CD4-positive, alpha-beta T cell treated with Interleukin-17A for 4 hours (primary cell): Measurements from ENCODE around the gene ZNRF2.
A peak's percentile ranks its signal among the peaks of the same experiment; 100 is the strongest.
"Not testable (repeated sequence)": the region's sequence is repeated elsewhere in the genome, so short reads cannot be mapped to it uniquely, and the experiment has no call there.

ENCODE experiments used
- DNase-seq: peaks from one replicate; pipeline ENCODE4 v3.0.0-alpha.2; 2020; ENCODE audit warnings: mixed read lengths

ZNRF2 gene

GRCh38 chr7:30292416-30293038 lies 8.1 kb downstream of the ZNRF2 start:
- not testable (repeated sequence) for DNase-seq

GRCh38 chr7:30296304-30296703 lies 11.9 kb downstream of the ZNRF2 start:
- not testable (repeated sequence) for DNase-seq

GRCh38 chr7:30297499-30297898 lies 13.1 kb downstream of the ZNRF2 start:
- not testable (repeated sequence) for DNase-seq

GRCh38 chr7:30298409-30298808 lies 14.0 kb downstream of the ZNRF2 start:
- not testable (repeated sequence) for DNase-seq

DNA sequence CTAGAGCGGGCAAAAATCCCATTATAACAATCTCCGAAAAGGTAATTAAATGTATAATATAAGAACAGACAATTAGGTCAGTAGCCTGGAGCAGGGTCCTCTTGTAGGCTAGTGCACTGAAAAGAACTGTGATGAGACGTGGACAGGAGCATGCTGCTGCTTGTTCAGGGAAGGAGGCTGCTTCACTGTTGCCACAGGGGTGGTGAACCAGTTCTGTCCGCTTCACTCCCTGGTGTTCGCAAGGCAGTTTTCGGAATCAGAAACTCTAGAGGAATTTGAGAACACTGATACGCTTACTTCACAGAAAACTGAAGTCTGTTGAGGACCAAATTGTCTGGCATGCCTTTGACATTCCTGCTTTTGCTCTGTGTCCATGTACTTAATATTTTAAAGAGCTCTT lies 17.4 kb downstream of the ZNRF2 start:
- no peak for DNase-seq

DNA sequence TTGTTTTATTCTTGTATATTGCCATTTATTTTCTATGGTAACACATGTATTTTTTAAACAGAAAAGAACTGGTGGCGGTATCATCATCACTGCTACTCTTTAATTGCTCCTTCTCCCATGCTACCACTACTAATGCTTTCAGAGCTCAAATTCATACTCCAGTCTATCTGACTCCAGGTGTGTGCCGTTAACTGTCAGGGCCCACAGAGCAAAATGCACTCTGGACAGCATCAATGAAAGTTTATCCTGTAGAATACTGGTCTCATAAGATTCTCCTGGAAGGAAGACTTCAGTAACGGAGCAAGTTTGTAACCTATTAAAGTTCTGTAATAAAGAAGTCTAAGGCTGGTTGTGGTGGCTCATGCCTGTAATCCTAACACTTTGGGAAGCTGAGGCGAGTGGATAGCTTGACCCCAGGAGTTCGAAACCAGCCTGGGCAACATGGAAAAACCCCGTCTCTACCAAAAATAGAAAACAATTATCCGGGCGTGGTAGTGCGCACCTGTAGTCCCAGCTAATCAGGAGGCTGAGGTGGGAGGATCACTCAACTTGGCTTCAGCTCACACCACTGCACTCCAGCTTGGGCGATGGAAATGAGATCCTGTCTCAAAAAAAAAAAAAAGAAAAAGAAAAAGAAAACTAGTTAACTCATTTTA lies 18.4 kb downstream of the ZNRF2 start:
- no peak for DNase-seq

DNA sequence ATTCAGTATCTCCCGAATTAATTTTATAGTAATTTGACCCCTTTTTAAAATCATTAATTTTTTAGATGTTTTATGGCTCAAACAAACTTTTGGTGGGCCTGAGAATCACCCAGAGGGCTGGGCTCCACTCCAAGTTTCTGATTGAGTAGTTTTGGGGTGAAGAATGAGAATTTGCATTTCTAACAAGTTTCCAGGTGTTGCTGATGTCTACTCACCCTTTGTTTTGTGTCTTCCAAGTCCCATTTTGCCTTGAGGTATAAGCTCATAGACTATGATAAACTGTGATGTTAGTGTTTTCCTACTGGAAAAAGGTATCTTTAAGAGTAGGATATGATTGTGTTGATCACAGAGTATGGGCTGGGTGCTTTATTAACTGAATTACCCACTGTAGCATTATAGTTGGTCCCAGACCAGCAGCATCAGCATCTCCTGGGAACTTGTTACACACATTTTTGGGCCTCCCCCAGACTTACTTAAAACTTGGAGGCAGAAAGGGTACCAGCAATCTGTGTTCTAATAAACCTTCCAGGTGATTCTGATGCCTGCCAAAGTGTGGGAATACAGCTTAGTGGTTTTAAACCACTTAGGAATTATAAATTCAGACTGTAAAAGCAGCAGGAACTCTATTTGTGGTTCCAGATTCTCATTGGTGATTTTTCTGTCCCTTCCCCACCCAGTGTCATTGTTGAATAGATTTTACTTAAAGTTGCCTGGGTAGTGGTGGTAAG lies 19.1 kb downstream of the ZNRF2 start:
- no peak for DNase-seq

- no peak for DNase-seq
Measured at GRCh38 chr7:30304177-30304884, 19.9 kb downstream of the ZNRF2 start.

GRCh38 chr7:30306976-30307375 lies 22.6 kb downstream of the ZNRF2 start:
- DNase-seq: no peak

GRCh38 chr7:30308389-30308788 lies 24.0 kb downstream of the ZNRF2 start:
- no peak for DNase-seq

DNA sequence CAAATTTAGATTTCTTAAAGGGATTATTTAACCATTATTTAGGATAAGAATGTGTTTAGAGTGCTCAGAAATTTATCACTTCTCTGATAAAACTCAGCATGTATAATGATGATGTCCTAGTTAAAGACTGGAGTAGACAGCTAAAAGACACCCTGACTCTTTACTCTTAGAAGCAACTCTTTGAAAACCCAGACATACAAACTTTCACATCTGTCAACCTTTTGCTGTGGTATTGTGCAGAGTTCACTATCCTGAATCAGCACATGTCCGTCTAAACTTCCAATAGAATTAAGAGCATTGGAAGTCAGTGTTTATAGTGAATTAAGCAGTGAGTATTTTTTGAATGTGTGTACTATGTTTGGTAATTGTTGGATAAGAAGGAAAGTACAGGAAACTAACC lies 24.9 kb downstream of the ZNRF2 start:
- DNase-seq: no peak

GRCh38 chr7:30309842-30310435 lies 25.5 kb downstream of the ZNRF2 start:
- no peak for DNase-seq

- DNase-seq: no peak
Measured at GRCh38 chr7:30310674-30311362, 26.4 kb downstream of the ZNRF2 start.

- no peak for DNase-seq
Measured at GRCh38 chr7:30312178-30312577, 27.8 kb downstream of the ZNRF2 start.

DNA sequence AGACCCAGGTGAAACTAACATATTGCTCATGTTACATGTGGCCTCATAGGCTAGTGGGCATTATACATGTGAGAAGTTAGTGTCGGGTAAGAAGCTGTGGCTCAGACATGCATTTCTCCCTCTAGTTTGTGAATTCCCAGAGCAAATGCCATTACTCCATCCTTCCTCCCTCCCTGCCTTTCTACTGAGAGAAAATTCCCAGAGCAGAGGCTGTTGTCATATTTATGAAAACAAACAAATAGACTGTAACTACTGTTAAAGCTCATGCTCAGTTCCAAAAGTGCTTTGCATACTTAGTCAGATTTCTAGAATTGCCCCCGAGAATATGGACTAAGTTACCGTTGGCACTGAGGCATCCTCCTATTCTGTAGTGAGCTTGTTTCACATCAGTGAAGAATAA lies 29.0 kb downstream of the ZNRF2 start:
- no peak for DNase-seq

DNA sequence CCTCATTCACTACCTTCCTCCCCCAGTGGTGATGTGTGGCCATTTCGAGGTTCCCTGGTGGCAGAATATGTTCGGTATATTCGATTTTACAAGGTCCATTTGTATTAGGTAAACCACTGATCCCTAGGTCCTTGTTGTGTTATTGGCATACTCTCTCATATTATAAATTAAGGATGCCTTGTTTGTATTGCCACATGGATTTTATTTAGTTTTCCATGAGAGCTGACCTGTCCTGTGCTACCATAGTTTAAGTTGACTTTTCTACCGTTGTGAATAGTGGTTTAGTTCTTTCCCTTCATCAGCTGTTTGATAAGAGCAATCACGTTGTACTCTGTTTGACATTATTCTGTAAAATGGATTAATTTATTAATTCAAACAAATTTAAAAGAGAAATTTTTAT lies 29.4 kb downstream of the ZNRF2 start:
- no peak for DNase-seq

DNA sequence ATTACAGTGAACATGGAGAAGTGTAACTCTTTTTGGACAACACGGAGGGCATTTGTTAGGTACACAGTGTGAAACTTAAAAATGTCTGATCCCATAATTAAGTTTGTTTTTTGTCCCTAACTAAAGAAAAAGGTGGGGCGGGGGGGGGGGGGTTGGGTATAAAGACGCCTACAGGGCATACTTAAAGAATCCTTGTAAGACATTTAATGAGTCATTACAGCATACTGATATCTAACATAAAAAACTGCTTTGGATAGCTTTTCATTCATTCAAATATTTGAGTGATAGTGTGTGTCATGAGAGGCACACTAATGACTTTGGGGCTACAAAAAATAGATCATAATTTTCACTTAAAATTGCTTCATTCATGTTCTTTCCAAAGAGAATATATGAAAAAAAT lies 31.2 kb downstream of the ZNRF2 start:
- no peak for DNase-seq

- no peak for DNase-seq
Measured at GRCh38 chr7:30320392-30320791, 36.0 kb downstream of the ZNRF2 start.

- no peak for DNase-seq
Measured at GRCh38 chr7:30321089-30321881, 36.9 kb downstream of the ZNRF2 start.

DNA sequence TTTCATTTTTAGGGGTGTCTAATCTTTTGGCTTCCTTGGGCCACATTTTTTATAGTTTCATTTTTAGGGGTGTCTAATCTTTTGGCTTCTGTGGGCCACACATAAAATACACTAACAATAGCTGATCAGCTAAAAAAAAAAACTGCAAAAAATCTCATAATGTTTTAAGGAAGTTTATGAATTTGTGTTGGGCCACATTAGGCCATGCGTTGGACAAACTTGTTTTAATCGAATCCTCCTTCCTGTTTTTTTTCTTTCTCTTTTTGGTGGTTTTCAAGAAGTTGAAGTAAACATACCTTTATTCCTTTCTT lies 37.4 kb downstream of the ZNRF2 start:
- no peak for DNase-seq

GRCh38 chr7:30322271-30323005 lies 38.0 kb downstream of the ZNRF2 start:
- peak; percentile 24 for DNase-seq
